Breast epithelium (tissue), 4 donors: ENCODE data around the gene RAET1E. TPM values are rescaled to one million over a fixed set of nuclear protein-coding genes. Genes with fewer than 3 reads are reported as not detected.
A peak's percentile ranks its signal among the peaks of the same experiment; 100 is the strongest.
"Not testable (repeated sequence)": the region's sequence is repeated elsewhere in the genome, so short reads cannot be mapped to it uniquely, and the experiment has no call there.

ENCODE experiments used
- DNase-seq, 2 donors: peaks; one replicate each; pipeline ENCODE4 v3.0.0-alpha.2; 2019; ENCODE audit warnings: low spot score in 2 of 2
- H3K27ac ChIP-seq, 2 donors: fragments of 200-600 bp; sonication (generic) in 1 of 2; one replicate each; pipeline ENCODE4 v1.5.1; 2016 to 2019; ENCODE audit warnings: mild to moderate bottlenecking in 1 of 2
- H3K27me3 ChIP-seq, 2 donors: fragments of 200-600 bp; sonication (generic) in 1 of 2; one replicate each; pipeline versions ENCODE4 v1.5.1 to v1.6.0; 2017 to 2019; ENCODE audit warnings: control low read depth in 1 of 2, mild to moderate bottlenecking in 1 of 2
- H3K36me3 ChIP-seq: fragments of 200-600 bp; one replicate; pipeline ENCODE4 v1.5.1; 2019
- H3K4me1 ChIP-seq, 2 donors: fragments of 200-600 bp; sonication (generic); one replicate each; pipeline ENCODE4 v1.5.1; 2016 to 2019; ENCODE audit warnings: control low read depth in 1 of 2
- H3K4me3 ChIP-seq, 3 donors: fragments of 200-600 bp; sonication (generic); 1 replicate in 2 of 3; 2 replicates in 1 of 3; pipeline ENCODE4 v1.5.1; 2016 to 2019; ENCODE audit warnings: mild to moderate bottlenecking in 3 of 3, moderate library complexity in 2 of 3
- H3K9me3 ChIP-seq, 2 donors: fragments of 200-600 bp; sonication (generic) in 1 of 2; one replicate each; pipeline ENCODE4 v1.5.1; 2016 to 2019; ENCODE audit warnings: control low read depth in 1 of 2
- CTCF ChIP-seq, 3 donors: fragments of 450-650 bp; IDR thresholded peaks; one replicate each; pipeline ENCODE4 v1.5.1; 2016 to 2017; ENCODE audit warnings: antibody characterized with exemption in 3 of 3, mild to moderate bottlenecking in 3 of 3, moderate library complexity in 3 of 3
- POLR2A ChIP-seq: fragments of 450-650 bp; IDR thresholded peaks from one replicate; pipeline ENCODE4 v1.6.1; 2016; ENCODE audit warnings: antibody characterized with exemption, mild to moderate bottlenecking, moderate library complexity
- POLR2AphosphoS5 ChIP-seq, 3 donors: sonication (generic); formaldehyde crosslinking; IDR thresholded peaks; one replicate each; pipeline ENCODE4 v1.6.1; 2017; ENCODE audit warnings: antibody characterized with exemption in 3 of 3
- intact Hi-C: fragments of 100-400 bp; cut with DNase I; formaldehyde crosslinking; loops from one replicate; pipeline ENCODE4 v1.15.1; 2023; ENCODE audit warnings: low total_unique reads
- total RNA-seq, 3 donors: library from RNA; depleted of rRNA; stranded (reverse); fragments of >200 nt; gene quantifications; one replicate each; pipeline ENCODE4 v1.1.0, GENCODE V29; 2016

RAET1E gene
- total RNA-seq, 3 donors from 2014 or later, result 2.0 TPM; not detected in 2

DNA sequence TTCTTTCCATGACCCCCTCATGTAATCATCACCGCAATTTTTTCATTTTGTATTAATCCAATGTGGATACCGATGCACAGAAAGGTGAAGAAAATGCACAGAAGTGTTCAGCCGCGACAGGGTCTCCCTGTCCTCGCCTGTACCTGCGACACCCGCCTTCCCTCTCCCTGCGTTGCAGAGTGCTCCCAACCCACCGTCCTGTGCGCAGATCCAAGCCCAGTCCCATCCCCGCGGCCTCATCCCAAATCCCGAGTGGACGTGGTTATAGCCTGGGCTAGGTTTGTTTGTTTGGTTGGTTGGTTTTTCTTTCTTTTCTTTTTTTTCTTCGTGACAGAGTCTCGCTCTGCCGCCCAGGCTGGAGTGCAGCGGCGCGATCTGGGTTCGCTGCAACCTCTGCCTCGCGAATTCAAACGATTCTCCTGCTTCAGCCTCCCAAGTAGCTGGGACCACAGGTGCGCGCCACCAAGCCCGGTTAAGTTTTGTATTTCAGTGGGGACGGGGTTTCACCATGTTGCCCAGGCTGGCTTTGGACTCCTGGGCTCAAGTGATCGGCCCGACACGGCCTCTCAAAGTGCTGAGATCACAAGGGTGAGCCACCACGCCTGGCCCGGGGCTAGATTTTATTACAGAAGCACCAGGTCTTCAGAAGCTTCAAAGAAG lies 25.5 kb upstream of the RAET1E start:
- DNase-seq, result peak in 1 of 2 donors; percentile 28
- peak overlapping the region in 1 of 2 donors; percentile 6 for H3K27ac ChIP-seq
- H3K9me3 ChIP-seq, result no peaks in the 10 kb centered on the region
- peak in 1 of 3 donors; percentile 6 for TF ChIP-seq POLR2AphosphoS5 (IDR thresholded peaks at IDR 0.05)
- no peak for TF ChIP-seq CTCF (IDR thresholded peaks at IDR 0.05)
- no peaks in the 10 kb centered on the region for H3K36me3 ChIP-seq
- intact Hi-C loops, result no loop called here
- no peaks in the 10 kb centered on the region for H3K27me3 ChIP-seq
- peaks cover 0 to 4% of the 10 kb centered on the region in 2 donors for H3K4me1 ChIP-seq
- peak overlapping the region; percentile 38 to 79 (median 59) for H3K4me3 ChIP-seq

- Histone ChIP-seq H3K36me3 (no peaks in the 10 kb centered on the region), H3K27ac (peak within 1 kb of the TSS in 1 of 2 donors; percentile 6), H3K27me3 (no peaks in the 10 kb centered on the region), H3K9me3 (no peaks in the 10 kb centered on the region), H3K4me3 (peak within 1 kb of the TSS; percentile 38 to 79 (median 59)), H3K4me1 (peaks cover 0 to 4% of the 10 kb centered on the region in 2 donors)
- peak; percentile 86 to 87 for DNase-seq
- intact Hi-C loops, result no loop called here
- TF ChIP-seq POLR2A, result no peak
- no peak for TF ChIP-seq CTCF (IDR thresholded peaks at IDR 0.05)
- peak in 2 of 3 donors; percentile 22 to 58 for TF ChIP-seq POLR2AphosphoS5 (IDR thresholded peaks at IDR 0.05)
Measured at GRCh38 chr6:149922642-149923326, 24.9 kb upstream of the RAET1E start, which contains the start of gene RAET1G. Gene RAET1G, minus strand, starts transcription at chr6:149923121. Its CDS starts 111 bp downstream, at chr6:149923010.

GRCh38 chr6:149922091-149922490 lies 24.2 kb upstream of the RAET1E start:
- H3K27me3 ChIP-seq, H3K36me3 ChIP-seq, DNase-seq, H3K27ac ChIP-seq, H3K4me1 ChIP-seq, H3K9me3 ChIP-seq, intact Hi-C loops: not testable (repeated sequence)
- peak overlapping the region in 1 of 3 donors; percentile 79 for H3K4me3 ChIP-seq

GRCh38 chr6:149921361-149921760 lies 23.4 kb upstream of the RAET1E start:
- H3K27me3 ChIP-seq, result no peaks in the 10 kb centered on the region
- intact Hi-C loops, result no loop called here
- no peaks in the 10 kb centered on the region for H3K9me3 ChIP-seq
- H3K4me3 ChIP-seq, result no peak overlapping the region
- peaks cover 0 to 4% of the 10 kb centered on the region in 2 donors for H3K4me1 ChIP-seq
- H3K27ac ChIP-seq, result no peak overlapping the region
- no peak for DNase-seq
- no peaks in the 10 kb centered on the region for H3K36me3 ChIP-seq
- no peak for TF ChIP-seq POLR2A
- no peak for TF ChIP-seq POLR2AphosphoS5 (IDR thresholded peaks at IDR 0.05)
- TF ChIP-seq CTCF (IDR thresholded peaks at IDR 0.05), result no peak

DNA sequence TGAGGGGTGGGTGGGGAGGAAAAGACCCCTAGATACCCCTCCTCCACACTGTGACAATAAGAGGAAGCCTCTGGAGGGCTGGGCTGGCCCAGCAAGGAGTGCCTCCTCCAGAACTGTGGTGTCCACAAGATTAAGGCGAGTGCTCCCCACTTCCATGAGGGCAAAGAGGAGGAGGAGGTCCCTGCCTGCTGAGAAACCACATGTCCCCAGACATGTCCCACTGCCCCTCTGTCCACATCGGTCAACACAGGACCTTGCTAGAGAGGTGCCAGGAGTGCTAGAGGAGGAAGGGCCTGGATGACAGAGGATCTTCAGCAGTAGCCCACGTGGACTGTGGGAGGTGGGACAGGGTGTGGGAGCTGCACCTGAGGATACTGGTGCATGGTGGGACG lies 21.9 kb upstream of the RAET1E start:
- Histone ChIP-seq H3K27me3 (no peaks in the 10 kb centered on the region), H3K9me3 (no peaks in the 10 kb centered on the region), H3K4me3 (no peak overlapping the region), H3K27ac (no peak overlapping the region), H3K36me3 (no peaks in the 10 kb centered on the region), H3K4me1 (no peaks in the 10 kb centered on the region)
- no peak for DNase-seq
- no peak for TF ChIP-seq CTCF (IDR thresholded peaks at IDR 0.05)
- TF ChIP-seq POLR2A, result no peak
- intact Hi-C loops, result no loop called here

- H3K4me3 ChIP-seq, H3K9me3 ChIP-seq, DNase-seq, H3K27ac ChIP-seq, H3K36me3 ChIP-seq, H3K27me3 ChIP-seq, intact Hi-C loops, H3K4me1 ChIP-seq: not testable (repeated sequence)
Measured at GRCh38 chr6:149919126-149919833, 21.4 kb upstream of the RAET1E start.
